H1 (cell line): ENCODE results near the gene DMXL2. TPM values are rescaled to one million over a fixed set of nuclear protein-coding genes. Genes with fewer than 3 reads are reported as not detected.

Experiments used
- CHD2 ChIP-seq: IDR thresholded peaks from 2 replicates; pipeline ENCODE4 v1.6.1; 2012; ENCODE audit warnings: low read length, improper control_type of control experiment
- CTCF ChIP-seq, 3 experiments: IDR thresholded peaks; 1 replicate in 2 of 3; 2 replicates in 1 of 3; pipeline versions ENCODE4 v1.5.1 to v1.6.1; 2011; ENCODE audit warnings: low read length in 3 of 3, mild to moderate bottlenecking in 3 of 3, inconsistent platforms in 2 of 3, low read depth in 1 of 3, moderate library complexity in 1 of 3; ENCODE audit not compliant: insufficient read depth in 1 of 3; ENCODE audit errors: control extremely low read depth in 1 of 3
- KDM1A ChIP-seq: fragments of 200-600, 300-600 bp; sonication (generic); IDR thresholded peaks from 2 replicates; pipeline ENCODE4 v1.7.1; 2016; ENCODE audit warnings: mild to moderate bottlenecking, low read length, borderline replicate concordance
- PHF8 ChIP-seq: fragments of 200-600 bp; sonication (generic); conservative IDR thresholded peaks from 2 replicates; pipeline ENCODE4 v1.7.1; 2012; ENCODE audit warnings: low read depth, mild to moderate bottlenecking, inconsistent platforms, low read length, moderate library complexity
- RBBP5 ChIP-seq: IDR thresholded peaks from 2 replicates; pipeline ENCODE4 v1.7.1; 2012; ENCODE audit warnings: low read depth, mild to moderate bottlenecking, inconsistent platforms, low read length, moderate library complexity, borderline replicate concordance
- SIRT6 ChIP-seq: IDR thresholded peaks from one replicate; pipeline ENCODE4 v1.7.1; 2012; ENCODE audit warnings: low read length, inconsistent platforms
- YY1 ChIP-seq: IDR thresholded peaks from 2 replicates; pipeline ENCODE4 v1.6.1; 2011; ENCODE audit warnings: low read depth, mild to moderate bottlenecking, low read length
- polyA plus RNA-seq, 7 experiments: library from polyadenylated mRNA; depleted of rRNA in 3 of 7; stranded (reverse) in 5 of 7; unstranded in 2 of 7; fragments of >200 nt in 5 of 7; fragments of 200-250 nt in 2 of 7; gene quantifications; 1 replicate in 5 of 7; 2 replicates in 1 of 7; 4 replicates in 1 of 7; pipeline versions ENCODE4 v1.2.1 to v1.2.3, GENCODE V29; 2011 to 2013; ENCODE audit warnings: missing spikeins in 2 of 7, mixed read lengths in 2 of 7
- total RNA-seq: library from RNA; stranded (reverse); fragmentation: NEBNext Ultra II Directional; extraction: Animal tissue kit (Norgen Biotek cat#: 25700); gene quantifications from 2 replicates; pipeline ENCODE4 v1.2.1, GENCODE V29; 2021

DMXL2 gene
- total and polyA plus RNA-seq, 2 of the 8 experiments (the other 6 are each of a cell fraction or from before 2014, with no cell fraction given): 9.5 to 10.6 TPM

- TF ChIP-seq PHF8 (no peak), CTCF (IDR thresholded peaks at IDR 0.05; ENCODE audit: control extremely low read depth in 1 of 3, insufficient read depth in 1 of 3, low read depth in 1 of 3, low read length in 3 of 3) (no peak), CHD2 (no peak), KDM1A (no peak), SIRT6 (no peak), YY1 (no peak), RBBP5 (no peak)
These were observed 29.6 kb upstream of the DMXL2 start (continued) for GRCh38 chr15:51652084-51652668.
